ENCODE results near the gene HEATR5A.
"Not testable (repeated sequence)": the region's sequence is repeated elsewhere in the genome, so short reads cannot be mapped to it uniquely, and the experiment has no call there.

HEATR5A gene

DNA sequence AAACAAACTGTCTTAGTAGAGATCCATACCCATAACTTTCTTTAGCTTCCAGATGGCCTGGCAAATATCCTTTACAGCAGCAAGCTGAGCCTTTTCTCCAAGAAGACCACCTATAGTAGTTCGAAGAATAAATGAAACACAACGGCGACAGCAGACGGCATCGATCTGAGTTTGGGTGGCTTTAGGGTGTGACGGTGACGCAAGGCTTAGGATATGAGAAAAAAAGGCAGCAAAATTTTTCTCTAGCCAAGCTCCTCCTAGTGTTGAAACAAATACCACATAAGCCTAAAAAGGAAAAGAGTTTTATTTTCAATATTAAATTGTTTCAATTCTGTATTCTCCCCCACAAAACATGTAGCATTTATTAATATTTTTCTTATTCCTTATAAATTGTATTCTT lies 33.3 kb downstream of the HEATR5A start:
- DNase-seq, result no peak

DNA sequence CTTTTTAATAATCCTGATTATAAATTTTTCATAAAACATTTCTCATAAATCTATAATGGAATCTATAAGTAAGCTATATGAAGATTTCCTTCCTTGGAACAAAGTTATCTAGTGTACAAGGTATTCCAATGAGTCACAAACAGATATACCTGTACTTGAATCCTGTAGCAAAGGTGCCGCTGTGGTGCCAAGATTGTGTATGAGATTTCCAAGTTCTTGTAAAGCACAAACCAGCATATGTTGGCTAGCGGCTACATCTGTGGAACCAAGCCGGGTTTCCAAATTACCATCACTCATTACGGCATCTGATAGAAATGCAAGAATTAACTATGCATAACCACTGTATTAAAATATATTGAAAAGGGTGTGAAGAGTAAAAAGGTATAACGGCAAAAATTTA lies 34.1 kb downstream of the HEATR5A start:
- no peak for DNase-seq

DNA sequence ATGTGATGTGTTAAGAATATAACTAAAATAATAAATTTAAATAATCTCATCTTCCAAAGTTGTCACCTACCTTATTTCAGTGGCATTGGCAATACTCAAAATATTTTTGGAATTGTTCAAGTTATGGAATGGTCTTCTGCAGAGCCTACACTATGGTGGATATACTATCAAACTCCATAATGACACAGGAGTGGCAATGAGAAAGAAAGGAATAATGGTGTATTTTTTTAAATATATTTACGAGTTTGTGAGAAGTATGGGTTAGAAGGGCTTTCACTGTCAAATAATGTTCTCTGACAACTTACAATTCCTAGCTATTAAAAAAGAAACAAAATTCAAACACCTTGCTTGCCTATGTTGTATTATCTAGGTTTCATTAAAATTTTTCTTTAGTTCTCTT lies 38.1 kb downstream of the HEATR5A start:
- DNase-seq, result no peak

DNA sequence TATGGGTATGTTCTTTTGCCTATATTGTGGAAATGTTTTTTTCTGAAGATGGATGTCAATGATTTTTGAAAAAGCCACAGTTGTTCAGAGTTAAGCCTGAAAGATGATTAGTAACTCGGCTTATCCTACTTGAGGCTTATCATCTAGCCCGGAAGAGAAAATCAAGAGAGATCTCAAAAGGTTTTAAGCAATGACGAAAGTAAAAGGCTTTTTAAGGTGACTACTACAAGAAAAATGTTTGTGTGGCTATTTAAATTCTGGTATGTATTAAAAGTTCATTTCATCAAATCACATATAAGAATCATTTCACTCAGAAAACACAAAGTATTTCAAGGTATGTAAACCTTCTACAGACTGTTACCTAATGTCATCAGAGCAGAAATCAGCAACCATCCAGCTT lies 40.2 kb downstream of the HEATR5A start:
- DNase-seq, result no peak

DNA sequence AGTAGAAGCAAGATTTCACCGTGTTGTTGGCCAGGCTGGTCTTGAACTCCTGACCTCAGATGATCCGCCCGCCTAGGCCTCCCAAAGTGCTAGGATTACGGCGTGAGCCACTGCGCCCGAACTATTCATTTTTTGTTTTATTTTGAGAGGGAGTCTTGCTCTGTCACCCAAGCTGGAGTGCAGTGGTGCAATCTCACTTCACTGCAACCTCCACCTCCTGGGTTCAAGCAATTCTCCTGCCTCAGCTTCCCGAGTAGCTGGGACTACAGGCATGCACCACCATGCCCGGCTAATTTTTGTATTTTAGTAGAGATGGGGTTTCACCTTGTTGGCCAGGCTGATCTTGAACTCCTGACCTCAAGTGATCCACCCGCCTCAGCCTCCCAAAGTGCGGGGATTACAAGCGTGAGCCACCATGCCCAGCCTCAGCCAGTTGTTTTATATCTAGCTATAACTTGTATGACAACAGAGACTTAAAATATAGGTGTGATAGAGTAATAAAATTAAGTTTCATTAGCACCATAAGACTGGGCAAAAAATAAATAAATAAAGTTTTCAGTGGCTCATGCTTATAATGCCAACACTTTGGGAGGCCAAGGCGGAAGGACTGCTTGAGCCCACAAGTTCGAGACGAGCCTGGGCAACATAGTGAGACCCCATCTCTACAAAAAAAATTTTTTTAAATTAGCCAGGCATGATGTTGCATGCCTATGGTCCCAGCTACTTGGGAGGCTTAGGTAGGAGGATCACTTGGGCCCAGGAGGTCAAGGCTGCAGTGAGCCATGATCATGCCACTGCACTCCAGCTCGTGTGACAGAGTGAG lies 41.0 kb downstream of the HEATR5A start:
- DNase-seq, result not testable (repeated sequence)

DNA sequence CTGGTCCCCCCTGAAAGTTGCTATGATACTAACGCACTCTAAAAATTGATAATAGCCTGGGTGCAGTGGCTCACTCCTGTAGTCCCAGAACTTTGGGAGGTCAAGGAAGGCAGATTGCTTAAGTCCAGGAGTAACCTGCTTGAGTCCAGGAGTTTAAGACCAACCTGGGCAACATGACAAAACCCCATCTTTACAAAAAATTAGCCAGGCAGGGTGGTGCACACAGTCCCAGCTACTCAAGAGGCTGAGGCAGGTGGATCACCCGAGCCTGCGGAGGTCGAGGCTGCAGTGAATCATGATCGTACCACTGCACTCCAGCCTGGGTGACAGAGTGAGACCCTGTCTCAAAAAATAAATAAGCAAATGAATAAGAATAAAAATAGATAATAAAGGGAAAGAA lies 42.9 kb downstream of the HEATR5A start:
- DNase-seq, result no peak

DNA sequence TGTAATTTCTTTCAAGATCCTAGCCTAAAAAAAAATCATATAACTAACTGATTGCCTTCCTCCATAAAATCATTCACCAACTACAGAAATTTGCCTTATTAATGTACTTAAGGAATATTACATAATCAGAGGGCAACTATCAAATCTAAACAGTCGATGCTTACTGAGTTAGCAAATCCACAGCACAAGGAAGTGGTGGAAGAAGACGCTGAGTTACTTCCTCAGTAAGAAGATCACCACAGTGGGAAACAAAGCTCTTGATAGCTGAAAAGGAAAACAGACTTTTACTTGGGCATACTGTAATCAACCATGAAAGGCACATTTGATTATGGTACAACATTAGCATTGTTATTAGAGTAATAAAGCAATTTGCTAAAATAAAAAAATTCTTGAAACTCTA lies 48.7 kb downstream of the HEATR5A start:
- no peak for DNase-seq

DNA sequence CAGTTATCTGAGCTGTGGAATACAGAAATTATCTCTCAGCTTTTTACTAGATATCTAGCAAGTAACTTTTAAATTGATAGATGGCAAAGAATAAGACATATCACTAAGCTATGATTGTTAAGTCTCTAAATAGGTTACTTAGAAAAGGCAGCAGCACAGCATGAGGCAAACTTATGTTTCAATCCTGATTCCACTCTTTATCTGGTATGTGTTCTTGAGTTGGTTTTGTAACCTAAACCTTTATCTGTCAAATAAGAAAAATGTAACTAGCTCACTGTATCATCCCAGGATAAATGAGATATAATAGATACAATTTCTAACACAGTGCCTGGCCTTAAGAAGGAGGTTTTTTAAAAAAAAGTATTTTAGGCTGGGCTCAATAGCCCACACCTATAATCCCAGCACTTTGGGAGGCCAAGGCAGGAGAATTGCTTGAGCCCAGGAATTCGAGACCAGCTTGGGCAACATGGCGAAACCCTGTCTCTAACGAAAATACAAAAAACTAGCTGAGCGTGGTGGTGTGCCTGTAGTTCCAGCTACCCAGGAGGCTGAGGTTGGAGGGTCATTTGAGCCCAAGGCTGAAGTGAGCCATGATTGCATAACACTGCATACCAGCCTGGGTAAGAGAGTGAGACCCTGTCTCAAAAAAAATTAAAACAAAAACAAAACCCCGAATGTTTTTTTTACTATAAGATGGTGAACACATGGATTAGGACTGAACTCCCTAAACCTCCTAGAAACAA lies 56.8 kb downstream of the HEATR5A start:
- no peak for DNase-seq

DNA sequence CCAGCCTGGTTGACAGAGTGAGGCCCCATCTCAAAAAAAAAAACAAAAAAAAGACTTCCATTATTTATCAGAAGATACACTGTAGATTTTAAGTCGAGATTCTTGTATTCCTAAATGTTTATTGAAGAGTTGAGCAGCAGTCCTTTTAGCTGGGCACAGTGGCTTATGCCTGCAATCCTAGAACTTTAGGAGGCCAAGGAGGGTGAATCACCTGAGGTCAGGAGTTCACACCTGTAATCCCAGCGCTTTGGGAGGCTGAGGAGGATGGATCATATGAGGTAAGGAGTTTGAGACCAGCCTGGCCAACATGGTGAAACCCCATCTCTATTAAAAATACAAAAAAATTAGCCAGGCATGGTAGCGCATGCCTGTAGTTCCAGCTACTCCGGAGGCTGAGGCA lies 57.6 kb downstream of the HEATR5A start:
- DNase-seq, result no peak

DNA sequence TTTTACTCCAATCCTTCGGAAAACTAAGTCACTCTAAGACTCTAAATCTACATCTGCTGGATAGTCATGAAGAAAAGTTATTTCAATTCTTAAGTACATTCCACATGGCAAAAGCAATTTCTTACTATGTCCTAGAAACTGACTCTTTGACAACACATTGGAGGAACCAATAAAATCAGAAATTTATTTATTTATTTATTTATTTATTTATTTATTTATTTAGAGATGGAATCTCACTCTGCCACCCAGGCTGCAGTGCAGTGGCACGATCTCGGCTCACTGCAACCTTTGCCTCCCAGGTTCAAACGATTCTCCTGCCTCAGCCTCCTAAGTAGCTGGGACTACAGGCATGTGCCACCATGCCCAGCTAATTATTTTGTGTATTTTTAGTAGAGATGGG lies 58.6 kb downstream of the HEATR5A start:
- not testable (repeated sequence) for DNase-seq

DNA sequence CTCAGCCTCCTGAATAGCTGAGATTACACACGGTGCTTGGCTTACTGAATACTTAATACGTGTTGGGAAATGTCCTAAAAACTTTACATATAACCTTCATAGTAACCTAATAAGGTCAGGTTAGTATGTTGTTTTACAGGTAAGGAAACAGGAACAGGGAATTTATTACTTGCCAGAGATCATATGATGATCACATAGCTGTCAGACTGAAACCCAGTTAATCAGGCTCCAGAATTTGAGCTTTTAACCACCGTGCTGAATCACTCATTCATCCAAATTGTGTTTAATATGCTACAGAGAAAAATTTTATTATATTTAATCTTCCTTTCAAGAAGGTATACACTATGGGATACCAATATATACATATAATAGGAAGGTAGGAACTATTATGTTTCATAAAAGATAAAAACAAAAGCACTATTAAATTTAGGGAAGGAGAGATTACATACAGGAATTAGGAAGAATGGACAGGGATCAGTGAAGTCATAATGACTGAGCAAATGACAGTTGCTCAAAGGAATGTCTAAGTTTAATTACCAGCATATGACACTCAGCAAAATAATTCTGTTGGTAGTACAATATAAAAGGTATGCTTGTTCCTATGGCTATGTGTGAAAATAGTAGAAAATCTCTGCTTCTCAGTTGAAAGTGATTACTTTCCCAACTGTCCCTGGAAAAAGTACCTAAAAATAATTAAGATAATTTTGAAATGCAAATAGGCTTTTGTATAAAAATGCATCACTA lies 59.3 kb downstream of the HEATR5A start:
- DNase-seq, result no peak

DNA sequence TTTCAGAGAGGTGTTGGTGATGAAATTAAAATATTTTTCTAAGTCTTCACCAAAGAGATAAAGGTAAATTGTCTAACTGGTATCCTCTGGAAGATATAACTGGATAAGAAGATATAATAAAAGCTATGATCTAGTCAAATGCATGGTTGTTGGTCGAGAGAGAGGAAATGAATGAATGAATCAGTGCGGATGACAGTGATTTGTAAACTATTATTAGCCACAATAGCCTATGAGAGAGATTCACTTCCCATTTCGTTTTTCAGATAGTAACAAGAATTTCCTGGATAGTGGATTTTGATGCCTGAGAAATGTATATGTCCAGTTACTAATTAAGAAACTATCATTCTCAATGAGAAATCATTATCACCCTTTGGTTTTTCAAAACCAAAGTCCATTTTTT lies 63.1 kb downstream of the HEATR5A start:
- no peak for DNase-seq

DNA sequence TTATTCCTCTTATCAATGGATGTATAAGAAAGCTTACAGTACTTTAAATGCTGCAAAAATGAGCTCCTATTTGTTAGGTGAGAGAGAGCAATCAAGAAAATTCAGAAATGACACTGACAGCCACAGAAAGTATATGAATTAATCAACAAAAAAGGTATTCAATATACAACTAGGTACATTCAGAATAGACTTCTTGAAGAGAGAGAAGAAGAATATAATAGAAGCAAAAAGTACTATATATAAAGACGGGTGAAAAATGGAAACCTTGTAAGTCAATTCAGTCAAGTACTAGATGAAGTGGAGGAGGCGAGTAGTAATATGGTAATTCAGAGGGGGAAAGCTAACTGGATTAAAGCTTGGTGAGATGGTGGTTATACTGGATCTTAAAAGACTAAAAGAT lies 74.3 kb downstream of the HEATR5A start:
- DNase-seq, result no peak

DNA sequence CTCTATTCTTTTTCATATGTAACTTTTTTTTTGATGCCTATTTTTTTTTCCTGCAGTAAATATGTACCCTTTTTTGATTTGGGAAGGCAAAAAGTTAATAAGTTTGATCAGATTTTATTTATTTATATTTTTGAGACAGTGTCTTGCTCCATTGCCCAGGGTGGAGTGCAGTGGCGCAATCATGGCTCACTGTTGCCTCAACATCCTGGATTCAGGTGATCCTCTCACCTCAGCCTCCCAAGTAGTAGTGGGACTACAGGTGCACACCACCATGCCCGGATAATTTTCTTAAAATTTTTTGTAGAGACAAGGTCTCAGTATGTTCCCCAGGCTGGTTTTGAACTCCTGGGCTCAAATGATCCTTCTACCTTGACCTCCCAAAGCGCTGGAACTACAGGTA lies 79.1 kb downstream of the HEATR5A start:
- no peak for DNase-seq

DNA sequence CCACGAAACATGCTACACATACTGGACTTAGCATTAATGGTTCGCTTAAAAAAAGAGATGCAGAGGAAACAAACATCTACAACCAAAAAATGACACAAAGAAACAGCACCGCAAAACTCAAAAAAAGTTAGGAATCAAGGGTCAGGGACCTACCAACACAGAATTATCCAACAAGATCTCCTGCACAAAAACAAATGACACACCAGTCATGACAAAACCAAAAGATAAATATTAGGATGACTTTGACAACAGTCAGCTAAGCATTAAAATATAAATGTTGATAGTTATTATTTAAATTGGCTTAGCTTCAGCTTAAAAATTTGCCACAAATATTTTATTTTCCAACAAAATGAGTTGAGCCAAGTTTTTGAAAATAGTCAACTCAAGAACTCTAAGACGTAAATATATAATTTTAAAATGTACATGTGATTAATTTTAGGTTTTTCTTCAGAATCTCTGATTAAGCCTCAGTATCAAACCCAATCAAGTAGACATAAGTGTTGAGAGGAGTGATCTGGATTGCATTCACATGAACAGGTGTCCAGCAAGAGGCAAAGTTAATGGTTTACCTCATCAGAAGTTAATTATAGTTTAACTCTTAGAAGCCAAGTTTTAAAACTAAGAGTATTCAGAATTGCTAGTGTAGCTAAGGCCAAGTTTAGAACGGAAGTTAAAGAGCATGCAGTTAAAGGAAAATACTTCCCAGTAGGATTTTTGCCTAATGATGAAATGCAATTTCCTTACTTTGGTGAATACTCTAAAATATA lies 79.9 kb downstream of the HEATR5A start:
- DNase-seq, result no peak

DNA sequence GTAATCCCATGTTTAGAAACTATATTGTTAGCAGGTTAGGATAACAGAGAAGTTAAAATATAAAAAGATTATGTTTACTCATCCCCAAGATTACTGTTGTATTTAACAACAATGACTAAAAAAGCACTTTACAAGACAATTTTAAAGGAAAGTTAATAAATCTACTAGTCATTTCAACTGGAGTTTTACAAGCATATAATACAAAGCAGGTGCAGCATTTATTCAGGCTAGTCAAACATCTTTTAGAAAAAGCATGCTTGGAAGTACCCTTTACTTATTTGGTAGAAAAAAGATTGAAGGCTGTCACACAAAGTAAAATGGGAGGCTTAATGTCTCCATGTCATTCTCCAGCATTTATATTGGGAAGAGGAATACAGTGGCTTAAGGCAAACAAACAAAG lies 80.6 kb downstream of the HEATR5A start:
- DNase-seq, result no peak

DNA sequence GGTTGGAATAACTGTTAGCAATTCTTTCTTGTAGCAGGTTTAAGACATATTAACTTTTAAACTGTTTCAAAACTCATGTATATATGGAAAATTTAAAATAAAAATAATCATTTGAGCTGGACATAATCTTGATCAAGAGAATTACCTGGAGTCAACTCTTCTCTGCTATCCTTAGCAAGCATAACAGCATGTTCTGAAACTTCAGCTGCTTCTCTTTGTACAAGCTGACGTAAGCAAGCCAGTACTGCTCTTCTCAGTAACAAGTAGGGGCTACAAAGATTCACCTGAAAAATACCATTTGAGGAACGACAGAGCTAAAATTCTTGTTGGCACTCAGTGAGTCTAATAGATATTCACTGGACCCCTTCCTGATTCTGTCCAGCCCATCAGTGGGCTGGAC lies 83.0 kb downstream of the HEATR5A start:
- no peak for DNase-seq

DNA sequence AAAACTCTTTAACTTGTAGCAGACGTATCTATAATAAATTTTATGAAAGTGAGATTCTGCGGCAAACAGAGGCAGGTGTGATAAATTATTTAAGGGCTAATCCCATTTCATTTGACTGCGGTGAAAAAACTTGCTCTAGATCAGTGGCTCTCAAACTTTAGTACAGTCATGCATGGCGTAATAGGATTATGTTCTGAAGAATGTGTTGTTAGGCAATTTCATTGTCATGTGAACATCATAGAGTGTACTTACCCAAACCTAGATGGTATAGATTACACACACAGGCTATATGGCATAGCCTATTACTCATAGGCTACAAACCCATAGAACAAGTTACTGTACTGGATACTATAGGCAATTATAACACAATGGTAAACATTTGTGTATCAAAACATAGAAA lies 83.7 kb downstream of the HEATR5A start:
- no peak for DNase-seq

DNA sequence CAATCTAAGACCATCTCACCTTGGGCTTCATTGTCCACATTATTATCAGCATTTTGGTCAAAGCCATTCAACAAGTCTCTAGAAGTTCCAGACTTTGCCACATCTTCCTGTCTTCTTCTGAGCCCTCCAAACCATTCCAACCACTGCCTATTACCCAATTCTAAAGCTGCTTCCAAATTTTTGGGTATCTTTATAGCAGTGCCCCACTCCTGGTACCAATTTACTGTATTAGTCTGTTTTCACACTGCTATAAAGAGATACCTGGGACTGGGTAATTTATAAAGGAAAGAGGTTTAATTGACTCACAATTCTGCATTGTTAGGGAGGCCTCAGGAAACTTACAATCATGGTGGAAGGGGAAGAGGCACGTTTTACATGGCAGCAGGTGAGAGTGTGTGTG lies 89.0 kb downstream of the HEATR5A start:
- DNase-seq, result not testable (repeated sequence)

DNA sequence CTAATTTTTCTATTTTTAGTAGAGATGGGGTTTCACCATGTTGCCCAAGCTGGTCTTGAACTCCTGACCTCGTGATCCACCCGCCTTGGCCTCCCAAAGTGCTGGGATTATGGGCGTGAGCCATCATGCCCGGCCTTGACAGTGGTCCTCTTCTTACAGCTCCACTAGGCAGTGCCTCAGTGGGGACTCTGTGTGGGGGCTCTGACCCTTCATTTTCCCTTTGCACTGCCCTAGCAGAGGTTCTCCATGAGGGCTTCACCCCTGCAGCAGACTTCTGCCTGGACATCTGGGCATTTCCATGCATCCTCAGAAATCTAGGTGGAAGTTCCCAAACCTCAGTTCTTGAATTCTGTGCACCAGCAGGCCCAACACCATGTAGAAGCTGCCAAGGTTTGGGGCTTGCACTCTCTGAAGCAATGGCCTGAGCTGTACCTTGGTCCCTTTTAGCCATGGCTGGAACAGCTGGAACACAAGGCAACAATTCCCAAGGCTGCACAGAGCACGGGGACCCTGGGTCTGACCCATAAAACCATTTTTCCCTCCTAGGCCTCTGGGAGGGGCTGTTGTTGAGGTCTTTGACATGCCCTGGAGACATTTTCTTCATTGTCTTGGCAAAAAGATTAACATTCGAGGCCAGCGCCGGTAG lies 90.4 kb downstream of the HEATR5A start:
- DNase-seq, result not testable (repeated sequence)

DNA sequence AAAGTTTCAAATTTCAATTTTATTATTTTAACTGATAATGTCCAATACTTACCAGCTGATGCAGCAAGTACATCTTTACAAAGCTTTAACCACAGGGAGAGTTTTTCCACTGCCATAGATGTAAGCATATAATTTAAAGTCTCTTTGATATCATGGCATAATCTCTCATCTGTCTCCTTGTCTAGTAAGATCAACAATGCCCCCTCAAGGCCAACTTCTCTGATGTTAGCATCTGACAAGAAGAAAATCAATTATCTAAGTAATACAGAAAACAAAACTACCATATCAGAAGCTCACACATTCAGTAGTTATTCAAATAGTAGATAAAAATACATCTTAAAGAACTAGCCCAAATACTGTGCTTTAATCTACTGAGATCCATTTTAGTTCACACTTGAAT lies 94.2 kb downstream of the HEATR5A start:
- DNase-seq, result no peak

DNA sequence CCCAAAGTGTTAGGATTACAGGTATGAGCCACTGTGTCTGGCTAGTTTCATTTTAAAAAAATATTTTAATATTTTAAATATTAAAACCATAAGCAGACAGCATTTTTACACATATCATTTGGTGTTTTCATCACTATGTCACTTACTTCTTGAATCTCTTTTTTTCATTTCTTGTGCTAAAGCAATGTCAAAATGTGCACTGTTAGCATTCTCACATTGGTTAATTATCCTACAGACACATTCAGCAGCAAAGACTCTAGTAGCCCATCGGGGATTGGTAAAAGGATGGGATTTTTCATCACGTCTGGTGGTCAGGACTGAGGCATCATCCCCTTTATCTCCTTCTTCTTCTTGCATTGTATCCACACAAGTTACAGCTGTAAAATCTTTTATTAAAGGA lies 96.9 kb downstream of the HEATR5A start:
- no peak for DNase-seq

Data from activated T-cell treated with anti-CD3 and anti-CD28 coated beads, Interleukin-2, amount 50 U/mL, for 48 hours (primary cell).